ENCODE measurements around the gene JMJD1C. TPM values are rescaled to one million over a fixed set of nuclear protein-coding genes. Genes with fewer than 3 reads are reported as not detected.
A peak's percentile ranks its signal among the peaks of the same experiment; 100 is the strongest.

Gene JMJD1C
- total RNA-seq, 1 donor from 2014 or later, result 72.9 TPM

- Mint-ChIP-seq H3K36me3 (ENCODE audit: low read depth) (peaks cover 23% of the 10 kb centered on the region), H3K4me1 (ENCODE audit: low read depth) (peaks cover 37% of the 10 kb centered on the region), H3K27me3 (ENCODE audit: low read depth) (no peaks in the 10 kb centered on the region), H3K27ac (ENCODE audit: unreplicated experiment) (peak overlapping the region; percentile 79), H3K4me3 (ENCODE audit: unreplicated experiment) (no peak overlapping the region), H3K9me3 (ENCODE audit: low read depth) (no peaks in the 10 kb centered on the region)
- DNase-seq (ENCODE audit: low spot score), result no peak
- TF ChIP-seq CTCF (IDR thresholded peaks at IDR 0.05), result no peak
Measured at GRCh38 chr10:63214571-63214970, 251.2 kb downstream of the JMJD1C start.

- H3K36me3 Mint-ChIP-seq (ENCODE audit: low read depth), result peaks cover 25% of the 10 kb centered on the region
- peaks cover 46% of the 10 kb centered on the region for H3K4me1 Mint-ChIP-seq (ENCODE audit: low read depth)
Measured at GRCh38 chr10:63213489-63213888, 252.3 kb downstream of the JMJD1C start.

GRCh38 chr10:63210611-63211196, 255.1 kb downstream of the JMJD1C start:
- peak overlapping the region; percentile 5 for H3K27ac Mint-ChIP-seq (ENCODE audit: unreplicated experiment)

More at GRCh38 chr10:63213489-63213888, 252.3 kb downstream of the JMJD1C start:
- DNase-seq (ENCODE audit: low spot score), result no peak
- Mint-ChIP-seq H3K27me3 (ENCODE audit: low read depth) (no peaks in the 10 kb centered on the region), H3K9me3 (ENCODE audit: low read depth) (no peaks in the 10 kb centered on the region), H3K4me3 (ENCODE audit: unreplicated experiment) (no peak overlapping the region), H3K27ac (ENCODE audit: unreplicated experiment) (peak overlapping the region; percentile 43)
- no peak for TF ChIP-seq CTCF (IDR thresholded peaks at IDR 0.05)

GRCh38 chr10:63209705-63210104, 256.1 kb downstream of the JMJD1C start:
- peak overlapping the region; percentile 69 for H3K27ac Mint-ChIP-seq (ENCODE audit: unreplicated experiment)
- no peak for DNase-seq (ENCODE audit: low spot score)
- H3K27me3 Mint-ChIP-seq (ENCODE audit: low read depth), result no peaks in the 10 kb centered on the region
- peaks cover 63% of the 10 kb centered on the region for H3K4me1 Mint-ChIP-seq (ENCODE audit: low read depth)
- H3K36me3 Mint-ChIP-seq (ENCODE audit: low read depth), result peaks cover 32% of the 10 kb centered on the region
- TF ChIP-seq CTCF (IDR thresholded peaks at IDR 0.05), result no peak
- H3K4me3 Mint-ChIP-seq (ENCODE audit: unreplicated experiment), result no peak overlapping the region
- no peaks in the 10 kb centered on the region for H3K9me3 Mint-ChIP-seq (ENCODE audit: low read depth)

More at GRCh38 chr10:63210611-63211196, 255.1 kb downstream of the JMJD1C start:
- no peak for DNase-seq (ENCODE audit: low spot score)
- no peaks in the 10 kb centered on the region for H3K9me3 Mint-ChIP-seq (ENCODE audit: low read depth)
- H3K36me3 Mint-ChIP-seq (ENCODE audit: low read depth), result peaks cover 33% of the 10 kb centered on the region
- peaks cover 59% of the 10 kb centered on the region for H3K4me1 Mint-ChIP-seq (ENCODE audit: low read depth)
- H3K4me3 Mint-ChIP-seq (ENCODE audit: unreplicated experiment), result no peak overlapping the region
- H3K27me3 Mint-ChIP-seq (ENCODE audit: low read depth), result no peaks in the 10 kb centered on the region
- TF ChIP-seq CTCF (IDR thresholded peaks at IDR 0.05), result no peak

GRCh38 chr10:63208986-63209385, 256.8 kb downstream of the JMJD1C start:
- peaks cover 61% of the 10 kb centered on the region for H3K4me1 Mint-ChIP-seq (ENCODE audit: low read depth)

More at GRCh38 chr10:63208986-63209385, 256.8 kb downstream of the JMJD1C start:
- H3K9me3 Mint-ChIP-seq (ENCODE audit: low read depth), result no peaks in the 10 kb centered on the region
- H3K4me3 Mint-ChIP-seq (ENCODE audit: unreplicated experiment), result no peak overlapping the region
- DNase-seq (ENCODE audit: low spot score), result no peak
- peak overlapping the region; percentile 76 for H3K27ac Mint-ChIP-seq (ENCODE audit: unreplicated experiment)
- no peaks in the 10 kb centered on the region for H3K27me3 Mint-ChIP-seq (ENCODE audit: low read depth)
- peaks cover 29% of the 10 kb centered on the region for H3K36me3 Mint-ChIP-seq (ENCODE audit: low read depth)
- no peak for TF ChIP-seq CTCF (IDR thresholded peaks at IDR 0.05)

All from chondrocyte (in vitro differentiated cells).